GM12891 (cell line): ENCODE results near the gene FAM53A.
"Not testable (repeated sequence)": the region's sequence is repeated elsewhere in the genome, so short reads cannot be mapped to it uniquely, and the experiment has no call there.

ENCODE experiments used
- DNase-seq: peaks from one replicate; pipeline ENCODE4 v3.0.0; 2011; ENCODE audit warnings: low spot score; ENCODE audit not compliant: insufficient read length
- FAIRE-seq: peaks from 2 replicates; lab custom pipeline; 2011; peaks lifted over from hg19 to GRCh38; lab: Jason Lieb, UNC
- PAX5 ChIP-seq: IDR thresholded peaks from 2 replicates; pipeline ENCODE4 v1.6.1; 2011; ENCODE audit warnings: low read length, moderate library complexity, mild to moderate bottlenecking; ENCODE audit not compliant: insufficient read depth, severe bottlenecking
- POLR2A ChIP-seq: IDR thresholded peaks from 2 replicates; pipeline ENCODE4 v1.6.1; 2011; ENCODE audit warnings: low read depth, low read length, control low read depth
- POLR2AphosphoS5 ChIP-seq: IDR thresholded peaks from 2 replicates; pipeline ENCODE4 v1.6.1; 2011; ENCODE audit warnings: low read depth, low read length, control low read depth
- POU2F2 ChIP-seq: IDR thresholded peaks from 2 replicates; pipeline ENCODE4 v1.6.1; 2011; ENCODE audit warnings: low read depth, mild to moderate bottlenecking, control low read depth, low read length, moderate library complexity
- SPI1 ChIP-seq: IDR thresholded peaks from 2 replicates; pipeline ENCODE4 v1.6.1; 2011; ENCODE audit warnings: low read depth, low read length, control low read depth
- TAF1 ChIP-seq: IDR thresholded peaks from 2 replicates; pipeline ENCODE4 v1.6.1; 2011; ENCODE audit warnings: low read depth, low read length, control low read depth

The FAM53A gene

DNA sequence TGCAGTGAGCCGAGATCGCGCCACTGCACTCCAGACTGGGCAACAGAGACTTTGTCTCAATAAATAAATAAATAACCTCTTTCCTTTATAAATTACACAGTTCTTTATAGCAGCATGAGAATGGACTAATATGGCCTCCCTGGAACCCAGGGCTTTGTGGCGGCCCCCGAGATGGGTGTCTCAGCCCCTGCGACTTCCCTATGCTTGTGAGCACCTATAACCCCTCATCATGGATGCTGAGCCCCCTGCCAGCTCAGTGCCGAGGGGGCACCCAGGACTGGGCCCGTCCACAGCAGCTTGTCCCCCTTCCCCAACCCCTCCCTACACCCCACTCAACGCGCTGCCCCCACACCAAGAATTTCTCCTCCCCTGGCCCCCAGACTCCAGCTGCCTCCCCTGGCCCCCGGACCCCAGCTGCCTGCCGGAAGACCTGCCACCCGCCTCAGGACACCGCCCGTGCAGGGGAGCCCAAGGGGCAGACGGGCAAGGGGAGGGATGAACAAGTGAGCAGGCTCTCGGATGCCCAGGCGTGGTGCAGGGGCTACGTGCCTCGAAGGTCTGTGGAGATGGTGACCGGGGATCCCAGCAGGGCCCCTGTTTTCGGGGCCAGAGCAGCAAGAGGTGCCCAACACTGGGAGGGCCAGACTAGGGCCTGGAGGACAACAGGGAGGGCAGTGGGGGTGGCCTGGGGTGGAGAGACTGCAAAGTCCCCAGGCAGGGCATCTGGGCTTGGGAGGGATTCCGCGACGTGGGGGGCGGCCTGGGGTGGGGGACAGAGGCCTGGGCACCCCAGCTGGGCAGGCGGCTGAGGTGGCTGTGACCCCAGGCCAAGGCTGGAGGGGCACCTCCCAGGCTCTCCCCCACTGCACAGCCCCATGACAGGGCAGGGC lies 74.0 kb downstream of the FAM53A start:
- TF ChIP-seq SPI1 (no peak), POLR2AphosphoS5 (no peak), PAX5 (no peak), POU2F2 (no peak), POLR2A (no peak), TAF1 (no peak)
- FAIRE-seq (no peak), DNase-seq (no peak)

- TF ChIP-seq POLR2AphosphoS5, result no peak
- TF ChIP-seq POU2F2, result no peak
- TF ChIP-seq POLR2A, result no peak
- no peak for TF ChIP-seq PAX5
- TF ChIP-seq TAF1, result no peak
- TF ChIP-seq SPI1, result no peak
- FAIRE-seq (no peak), DNase-seq (no peak)
Measured at GRCh38 chr4:1608821-1609500, 75.2 kb downstream of the FAM53A start.

GRCh38 chr4:1608196-1608820 lies 75.8 kb downstream of the FAM53A start:
- DNase-seq (no peak), FAIRE-seq (no peak)
- no peak for TF ChIP-seq POU2F2
- no peak for TF ChIP-seq SPI1
- TF ChIP-seq POLR2A, result no peak
- no peak for TF ChIP-seq PAX5
- no peak for TF ChIP-seq TAF1
- TF ChIP-seq POLR2AphosphoS5, result no peak

- not testable (repeated sequence) for FAIRE-seq, DNase-seq
Measured at GRCh38 chr4:1607436-1608195, 76.5 kb downstream of the FAM53A start.

GRCh38 chr4:1604706-1605205 lies 79.4 kb downstream of the FAM53A start:
- FAIRE-seq, result no peak
- no peak for DNase-seq
- TF ChIP-seq PAX5 (no peak), POLR2AphosphoS5 (no peak), SPI1 (no peak), TAF1 (no peak), POU2F2 (no peak), POLR2A (no peak)

DNA sequence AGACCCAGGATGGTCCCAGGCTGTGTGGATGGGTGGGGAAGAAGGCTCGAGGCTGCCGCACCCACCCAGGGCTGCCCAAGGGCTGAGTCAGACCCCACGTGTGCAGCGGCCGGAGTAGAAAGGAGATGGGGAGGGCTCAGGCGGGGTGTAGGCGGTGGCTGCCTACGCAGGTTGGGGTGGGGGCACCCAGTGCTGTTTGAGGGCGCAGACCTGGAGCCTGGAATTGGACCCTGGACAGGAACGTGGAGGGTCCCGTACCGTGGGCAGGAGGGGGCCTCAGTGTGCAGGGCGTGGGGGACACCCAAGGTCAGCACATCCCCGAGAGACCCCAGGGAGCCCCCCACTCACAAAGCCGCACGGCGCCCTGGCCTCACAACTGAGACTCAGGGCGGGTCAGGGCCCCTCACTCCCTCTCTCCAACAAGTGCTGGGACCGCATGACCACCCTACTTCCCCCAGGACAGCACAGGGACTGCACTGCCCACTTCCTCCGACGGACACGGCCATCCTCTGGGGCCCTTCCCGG lies 79.9 kb downstream of the FAM53A start:
- TF ChIP-seq SPI1, result no peak
- no peak for TF ChIP-seq PAX5
- no peak for TF ChIP-seq POU2F2
- TF ChIP-seq TAF1, result no peak
- no peak for TF ChIP-seq POLR2A
- no peak for TF ChIP-seq POLR2AphosphoS5
- FAIRE-seq, result no peak
- no peak for DNase-seq

- TF ChIP-seq SPI1 (no peak), TAF1 (no peak), PAX5 (no peak), POLR2A (no peak), POU2F2 (no peak), POLR2AphosphoS5 (no peak)
- FAIRE-seq, result no peak
- DNase-seq, result no peak
Measured at GRCh38 chr4:1603413-1604135, 80.5 kb downstream of the FAM53A start.
